ENCODE results near the gene VGLL3.
"Not testable (repeated sequence)": the region's sequence is repeated elsewhere in the genome, so short reads cannot be mapped to it uniquely, and the experiment has no call there.

The VGLL3 gene, protein sequence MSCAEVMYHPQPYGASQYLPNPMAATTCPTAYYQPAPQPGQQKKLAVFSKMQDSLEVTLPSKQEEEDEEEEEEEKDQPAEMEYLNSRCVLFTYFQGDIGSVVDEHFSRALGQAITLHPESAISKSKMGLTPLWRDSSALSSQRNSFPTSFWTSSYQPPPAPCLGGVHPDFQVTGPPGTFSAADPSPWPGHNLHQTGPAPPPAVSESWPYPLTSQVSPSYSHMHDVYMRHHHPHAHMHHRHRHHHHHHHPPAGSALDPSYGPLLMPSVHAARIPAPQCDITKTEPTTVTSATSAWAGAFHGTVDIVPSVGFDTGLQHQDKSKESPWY

DNA sequence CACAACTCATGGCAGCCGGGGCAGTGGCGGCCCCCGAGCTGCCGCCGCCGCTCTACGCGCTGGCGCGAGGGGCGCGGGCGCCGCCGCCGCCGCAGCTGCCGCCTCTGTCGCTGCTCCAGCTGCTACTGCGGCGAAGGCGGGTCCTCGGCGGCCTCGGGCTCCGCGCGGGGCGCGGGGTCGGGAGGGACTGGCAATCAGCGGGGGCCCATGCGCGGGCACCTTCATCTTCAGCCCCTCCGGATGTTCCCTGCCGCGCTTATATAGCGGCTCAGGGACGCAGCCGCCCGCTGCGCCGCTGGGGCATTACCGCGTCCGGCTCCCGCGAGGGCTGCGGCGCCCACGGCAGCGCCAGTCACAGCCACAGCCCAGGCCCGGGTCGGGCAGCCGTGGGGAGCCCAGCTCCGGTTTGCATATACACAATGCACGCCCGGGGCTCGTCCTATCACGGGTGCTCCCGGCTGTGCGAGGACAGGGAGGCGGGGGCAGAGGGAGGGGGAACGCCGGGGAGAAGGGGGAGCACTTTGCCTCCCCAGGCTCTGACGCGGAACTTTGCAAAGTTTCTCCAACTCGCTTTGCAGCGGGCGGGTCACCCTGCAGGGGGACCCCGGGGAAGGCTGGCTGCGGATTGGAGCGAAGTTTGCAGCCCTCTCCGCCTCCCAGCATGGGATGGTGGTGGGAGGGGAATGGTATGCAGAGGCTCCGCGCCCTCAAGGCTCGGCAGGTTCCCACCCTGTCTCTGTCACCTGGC, at the start of gene VGLL3:
VGLL3 (minus strand) TSS at position 416 of the 748 bp plus-strand sequence; CDS start at position 10, 406 bp downstream.
- DNase-seq, result no peak

DNA sequence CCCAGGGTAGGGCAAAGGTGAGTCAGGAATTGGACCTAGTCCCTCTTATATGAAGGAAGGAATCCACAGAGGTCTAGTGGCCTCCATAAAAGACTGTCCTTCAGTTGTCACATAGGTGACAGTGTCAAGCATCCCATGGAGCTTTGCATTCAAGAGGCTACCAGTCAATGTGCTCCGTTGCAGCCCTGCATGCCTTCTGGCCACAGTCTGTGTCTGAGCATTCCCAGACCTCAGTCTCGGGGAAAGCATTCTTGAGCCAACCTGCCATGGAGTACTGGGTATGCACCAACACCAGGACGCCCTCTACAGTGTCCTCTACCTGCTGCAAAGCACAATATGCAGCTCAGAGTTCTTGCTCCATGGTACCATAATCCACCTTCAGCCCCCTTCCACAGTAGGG, 46.7 kb upstream of the VGLL3 start:
- DNase-seq, result no peak

DNA sequence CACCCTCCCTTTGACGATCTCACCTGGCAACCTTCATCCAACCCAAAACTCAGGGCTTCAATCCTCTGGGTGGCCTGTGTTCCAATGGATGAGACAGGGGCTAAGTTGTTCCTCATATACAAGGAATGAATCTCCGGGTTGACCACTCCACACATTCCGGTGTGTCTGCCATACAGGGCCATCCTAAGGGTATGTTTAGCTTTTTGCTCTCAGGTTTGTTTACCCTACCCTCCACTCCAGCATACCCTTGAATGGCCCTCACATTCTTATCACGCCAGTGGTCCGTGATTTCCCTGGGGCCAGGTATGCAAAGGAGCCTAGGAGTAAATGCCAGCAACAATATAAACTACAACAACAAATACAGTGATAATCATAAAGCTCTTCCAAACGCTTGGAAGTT, 45.7 kb upstream of the VGLL3 start:
- no peak for DNase-seq

DNA sequence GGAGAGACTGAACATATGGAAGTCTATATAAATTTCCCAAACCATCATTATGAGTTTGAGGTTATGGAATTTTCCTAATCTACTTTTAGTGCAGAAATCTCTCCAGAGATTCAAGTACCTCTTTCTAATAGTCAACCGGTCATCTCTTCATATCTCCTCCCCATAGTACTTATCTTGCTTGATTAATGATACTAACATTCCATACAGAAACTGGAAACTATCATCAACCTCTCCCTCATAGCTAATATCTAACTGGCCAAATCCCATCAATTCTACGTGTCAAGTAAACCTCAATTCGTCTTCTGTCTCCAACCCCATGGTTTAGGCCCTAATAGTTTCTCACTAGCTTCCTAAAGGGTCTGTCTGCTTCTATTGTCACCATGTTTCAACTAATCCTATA, 44.4 kb upstream of the VGLL3 start:
- no peak for DNase-seq

DNA sequence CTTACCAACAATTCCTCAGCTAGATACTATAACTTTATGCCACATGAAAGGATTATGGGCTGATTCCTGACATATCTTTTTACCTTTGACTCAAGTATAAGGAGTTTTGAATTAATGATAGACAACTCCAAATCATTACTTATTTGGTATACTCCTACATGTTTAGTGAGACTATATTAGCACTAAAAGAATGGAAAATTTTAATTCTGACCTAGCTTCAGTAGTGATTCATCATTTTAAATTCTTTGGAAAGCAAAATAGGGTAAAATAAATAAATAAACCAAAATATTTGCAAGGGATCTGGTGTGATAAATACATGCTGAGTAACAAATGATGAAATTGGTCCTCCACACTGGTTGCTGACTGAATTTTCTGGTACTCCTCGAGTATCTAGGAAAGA, 42.3 kb upstream of the VGLL3 start:
- no peak for DNase-seq

DNA sequence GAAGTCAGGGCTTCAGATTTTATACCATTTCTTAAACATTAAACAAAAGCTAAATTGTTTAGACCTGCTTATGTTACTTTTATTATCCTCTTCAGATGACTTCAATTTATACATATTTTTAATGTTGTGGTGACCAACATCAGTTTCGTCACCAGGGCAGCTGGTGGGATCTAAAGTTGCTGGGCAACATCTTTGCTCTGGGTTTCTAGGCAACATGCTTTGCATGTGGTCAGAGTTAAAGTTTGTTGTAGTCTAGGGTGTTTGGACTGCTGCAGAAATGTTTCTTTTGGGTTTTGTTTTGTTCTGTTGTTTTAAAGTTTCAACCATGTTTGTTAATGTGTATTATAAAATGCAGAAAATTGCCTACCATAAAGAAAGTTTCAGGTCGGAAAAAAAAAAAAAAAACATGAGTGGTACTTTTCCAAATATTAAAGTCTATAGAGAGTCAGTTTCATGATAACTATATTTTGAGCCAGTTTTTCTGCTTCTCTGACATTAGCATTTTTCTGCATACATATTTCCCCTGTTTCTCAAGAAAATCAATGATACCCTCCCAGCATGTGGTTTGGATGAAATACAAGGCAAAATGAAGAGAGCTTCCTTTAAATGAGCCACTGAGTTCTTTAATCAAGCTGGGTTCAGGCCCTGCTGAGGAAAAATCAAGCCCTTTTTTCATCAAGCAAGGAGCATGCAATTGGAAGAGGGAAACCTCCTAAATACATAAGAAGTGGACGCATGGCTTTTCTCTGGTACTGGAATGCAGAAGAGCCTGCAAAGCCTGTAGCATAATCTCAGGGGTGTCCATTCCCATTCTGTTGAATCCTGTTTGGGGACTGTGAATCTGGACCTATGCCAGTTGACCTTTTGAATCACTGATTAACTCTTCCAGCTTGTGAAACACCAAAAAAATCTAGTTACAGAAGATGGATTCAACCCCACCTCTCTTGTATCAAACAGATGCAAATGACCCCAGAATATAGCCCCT, 35.0 kb upstream of the VGLL3 start:
- no peak for DNase-seq

DNA sequence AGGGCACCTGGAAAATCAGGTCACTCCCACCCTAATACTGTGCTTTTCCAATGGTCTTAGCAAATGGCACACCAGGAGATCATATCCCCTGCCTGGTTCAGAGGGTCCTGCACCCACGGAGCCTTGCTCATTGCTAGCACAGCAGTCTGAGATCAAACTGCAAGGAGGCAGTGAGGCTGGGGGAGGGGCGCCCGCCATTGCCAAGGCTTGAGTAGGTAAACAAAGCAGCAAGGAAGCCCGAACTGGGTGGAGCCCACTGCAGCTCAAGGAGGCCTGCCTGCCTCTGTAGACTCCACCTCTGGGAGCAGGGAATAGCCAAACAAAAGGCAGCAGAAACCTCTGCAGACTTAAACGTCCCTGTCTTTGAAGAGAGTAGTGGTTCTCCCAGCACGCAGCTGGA, 26.4 kb upstream of the VGLL3 start:
- DNase-seq, result not testable (repeated sequence)

DNA sequence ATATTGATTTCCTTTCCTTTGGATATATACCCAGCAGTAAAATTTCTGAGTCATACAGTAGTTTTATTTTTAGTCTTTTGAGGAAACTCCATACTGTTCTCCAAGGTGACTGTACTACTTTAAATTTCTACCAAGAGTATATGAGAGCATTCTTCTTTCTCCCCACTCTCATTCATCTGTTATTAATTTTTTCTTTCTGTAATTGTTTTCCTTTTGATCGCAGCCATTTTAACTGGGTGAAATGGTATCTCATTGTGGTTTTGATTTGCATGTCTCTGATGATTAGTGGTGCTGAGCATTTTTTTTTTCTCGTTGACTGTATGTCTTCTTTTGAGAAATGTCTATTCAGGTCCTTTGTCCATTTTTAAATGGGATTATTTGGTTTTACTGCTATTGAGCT, 18.3 kb upstream of the VGLL3 start:
- no peak for DNase-seq

DNA sequence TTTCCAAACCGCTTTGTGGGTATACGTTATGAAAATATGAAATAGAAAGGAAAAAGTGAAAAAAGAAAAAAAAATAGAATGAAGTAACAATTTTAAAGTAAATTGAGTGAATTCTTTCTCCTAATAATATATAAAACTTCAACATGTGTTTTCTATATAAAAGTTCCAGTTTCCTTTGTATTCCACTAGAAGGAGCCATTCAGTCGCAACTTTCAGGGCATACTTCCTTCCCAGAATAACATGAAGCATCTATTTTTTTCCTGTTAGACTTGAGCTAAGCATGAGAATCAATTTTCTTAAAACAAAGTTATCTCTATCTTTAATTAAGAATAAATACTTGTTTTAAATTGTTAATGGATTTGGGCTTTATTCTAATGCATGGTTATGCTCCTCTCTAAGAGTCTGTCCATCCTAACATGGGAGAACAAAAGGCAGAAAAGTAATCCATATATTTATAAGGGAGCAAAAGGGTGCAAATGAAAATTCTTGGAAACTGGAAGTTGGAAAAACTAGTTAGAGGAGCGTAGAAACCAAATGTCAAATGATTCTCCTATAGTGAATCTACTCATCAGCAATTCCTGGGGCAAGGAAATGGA, 16.0 kb upstream of the VGLL3 start:
- DNase-seq, result no peak

DNA sequence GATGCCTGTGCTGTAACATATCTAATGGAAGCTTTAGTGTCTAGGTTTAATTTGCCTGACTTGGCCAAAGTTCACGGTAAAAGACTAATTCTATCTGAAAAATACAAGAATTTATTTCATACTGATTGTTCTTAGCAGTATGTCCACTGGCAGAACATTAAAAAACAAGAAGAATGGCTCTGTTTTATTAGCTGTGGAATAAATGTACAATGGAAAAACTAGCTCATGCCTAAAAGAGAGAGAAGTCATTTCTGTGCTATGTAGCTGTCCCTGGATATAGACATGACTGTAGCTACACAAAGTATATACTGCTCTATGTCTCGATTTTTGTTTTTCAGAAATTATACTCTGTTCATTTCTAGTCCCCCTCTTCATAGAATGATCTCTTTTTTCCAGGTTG, 13.9 kb upstream of the VGLL3 start:
- DNase-seq, result no peak

DNA sequence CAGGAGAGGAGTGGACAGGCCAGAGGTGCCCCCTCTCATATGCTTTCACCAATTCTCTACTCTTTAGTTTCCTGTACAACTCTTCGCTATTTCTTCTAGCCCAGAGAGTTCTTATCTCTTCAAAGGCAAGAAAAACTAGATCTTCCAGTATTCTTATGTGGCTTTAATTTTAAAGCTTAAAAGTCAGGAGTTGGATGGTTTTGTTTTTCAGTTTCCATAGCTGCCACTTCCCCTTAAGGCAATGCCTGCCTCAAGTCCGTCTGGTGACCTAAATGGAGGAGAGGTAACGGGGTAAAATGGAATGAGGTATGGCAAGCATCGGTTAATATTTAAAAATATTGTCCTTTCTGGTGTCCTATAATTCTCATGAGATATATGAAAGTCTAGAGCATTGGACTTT, 11.4 kb upstream of the VGLL3 start:
- DNase-seq, result no peak

DNA sequence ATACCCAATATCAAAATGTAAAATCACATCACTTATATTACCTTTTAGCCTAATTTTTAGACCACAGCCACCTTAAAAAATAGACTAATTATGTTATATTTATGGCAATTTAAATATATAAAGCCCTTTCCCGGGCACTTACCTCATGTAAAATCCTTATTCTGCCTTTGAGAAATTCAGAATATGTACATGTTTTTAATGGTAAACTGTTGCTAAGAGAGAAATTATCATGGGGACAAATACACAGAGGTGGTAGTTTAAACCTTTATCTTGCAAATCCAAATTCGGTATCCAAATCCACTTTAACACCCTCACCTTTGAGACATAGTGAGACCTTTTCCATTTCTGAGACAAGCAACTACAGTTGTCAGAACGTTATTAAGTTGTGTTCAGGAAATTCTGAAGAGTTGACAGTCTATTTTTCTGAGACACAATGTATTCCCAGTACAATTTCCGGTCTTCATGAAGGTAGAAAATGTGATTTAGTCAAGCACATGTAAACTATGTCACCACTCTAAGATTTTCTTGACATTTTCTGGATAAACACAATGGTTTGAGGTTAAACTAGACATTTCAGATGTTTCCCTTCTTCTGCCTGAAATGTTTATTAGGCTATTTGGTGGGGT, 10.6 kb upstream of the VGLL3 start:
- DNase-seq, result no peak

DNA sequence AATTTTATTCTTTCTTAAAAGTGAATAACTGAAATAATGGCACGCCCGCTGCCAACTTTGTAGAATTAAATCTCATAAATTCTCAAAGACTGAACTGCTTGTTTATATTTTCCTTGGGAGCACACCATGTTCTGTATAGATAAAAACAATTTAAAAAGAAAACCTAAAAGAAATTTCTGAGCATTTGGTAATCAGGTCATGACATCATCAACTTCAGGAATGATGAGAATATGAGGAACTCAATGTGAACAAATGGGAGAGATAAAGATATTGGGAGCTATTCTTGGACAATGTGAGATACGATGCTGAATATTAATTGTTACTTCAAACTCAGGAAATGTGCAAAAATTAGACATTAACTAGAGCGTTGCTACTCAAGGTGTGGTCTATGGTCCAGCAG, 10.0 kb upstream of the VGLL3 start:
- DNase-seq, result no peak

DNA sequence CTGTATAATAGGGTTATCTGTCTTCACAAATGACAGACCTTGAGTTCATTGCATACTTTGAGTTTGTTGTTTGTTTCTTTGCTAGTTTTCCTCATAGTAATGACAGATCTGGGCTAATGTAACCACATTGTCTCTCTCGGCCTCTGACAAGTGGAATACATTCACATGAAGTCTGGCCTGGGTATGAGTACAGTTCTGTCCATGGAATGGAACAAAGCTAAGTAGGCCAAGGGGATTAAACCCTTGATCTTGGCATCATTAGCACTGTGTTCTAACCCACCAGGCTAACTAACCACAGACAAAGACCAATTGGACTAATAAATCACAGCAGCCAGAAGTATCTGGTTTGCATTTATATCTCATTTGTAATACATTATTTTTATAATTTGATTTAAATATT, 7.6 kb upstream of the VGLL3 start:
- no peak for DNase-seq

DNA sequence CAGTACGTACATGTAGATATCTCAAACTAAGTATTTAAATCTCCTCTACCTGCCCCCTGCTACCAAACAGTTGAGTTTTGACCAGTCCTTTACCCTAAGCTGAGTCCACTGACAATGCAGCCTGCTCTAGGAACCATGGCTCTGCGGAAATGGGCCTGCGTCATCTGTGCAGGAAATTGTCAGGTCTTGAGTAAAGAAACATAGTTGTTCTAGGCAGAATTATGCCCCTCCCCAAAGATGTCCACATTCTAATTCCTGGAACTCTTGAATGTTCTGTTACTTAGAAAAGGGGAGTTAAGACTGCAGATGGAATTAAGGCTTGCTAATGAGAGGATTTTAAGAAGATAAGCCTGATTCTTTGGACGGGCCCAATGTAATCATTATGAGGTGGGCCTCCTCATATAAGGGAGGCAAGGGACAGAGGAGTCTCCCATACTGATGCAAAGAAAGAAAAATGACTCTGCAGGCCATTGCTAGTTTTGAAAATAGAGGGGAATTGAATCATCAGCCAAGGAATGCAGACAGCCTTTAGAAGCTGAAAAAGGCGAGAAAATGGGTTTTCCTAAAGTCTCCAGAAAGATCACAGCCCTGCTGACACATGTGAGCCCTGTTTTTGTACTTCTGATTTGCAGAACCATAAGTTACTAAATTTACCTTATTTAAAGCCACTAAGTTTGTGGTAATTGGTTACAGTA, 5.5 kb upstream of the VGLL3 start:
- no peak for DNase-seq

DNA sequence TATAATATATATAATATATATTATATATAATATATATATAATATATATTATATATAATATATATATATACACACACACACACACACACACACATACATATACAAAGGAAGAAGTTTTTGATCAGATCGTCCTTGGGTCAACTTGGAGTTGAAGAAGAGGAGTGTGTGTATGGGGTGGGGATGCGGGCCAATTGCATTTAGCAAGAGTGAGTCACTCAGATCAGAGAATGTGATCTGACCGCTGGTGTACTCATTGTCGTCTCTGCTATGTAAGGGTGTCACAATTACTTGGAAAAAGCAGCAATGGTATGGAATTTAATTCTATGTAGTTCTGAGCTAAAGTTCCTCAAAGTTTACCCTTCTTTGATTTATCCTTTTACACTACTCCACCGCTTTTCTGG, 4.6 kb upstream of the VGLL3 start:
- no peak for DNase-seq

DNA sequence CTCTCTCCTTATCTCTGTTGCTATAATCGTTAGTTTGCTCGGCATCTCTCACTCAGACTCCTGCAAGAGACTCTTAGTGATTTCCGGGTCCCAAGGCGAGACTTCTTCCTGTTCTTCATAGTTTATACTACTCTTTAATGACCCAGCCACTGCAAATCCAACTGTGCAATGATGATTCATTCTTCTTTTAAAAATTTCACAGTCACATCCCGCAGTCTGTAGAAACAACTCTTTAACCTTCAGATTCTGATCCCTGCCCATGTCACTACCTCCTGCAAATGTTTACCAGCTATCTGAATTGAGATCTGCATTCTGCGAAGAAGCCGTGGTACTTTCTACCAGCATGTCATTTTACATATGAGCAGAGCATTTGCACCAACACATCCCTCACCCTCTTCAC, 2.8 kb upstream of the VGLL3 start:
- DNase-seq, result no peak

DNA sequence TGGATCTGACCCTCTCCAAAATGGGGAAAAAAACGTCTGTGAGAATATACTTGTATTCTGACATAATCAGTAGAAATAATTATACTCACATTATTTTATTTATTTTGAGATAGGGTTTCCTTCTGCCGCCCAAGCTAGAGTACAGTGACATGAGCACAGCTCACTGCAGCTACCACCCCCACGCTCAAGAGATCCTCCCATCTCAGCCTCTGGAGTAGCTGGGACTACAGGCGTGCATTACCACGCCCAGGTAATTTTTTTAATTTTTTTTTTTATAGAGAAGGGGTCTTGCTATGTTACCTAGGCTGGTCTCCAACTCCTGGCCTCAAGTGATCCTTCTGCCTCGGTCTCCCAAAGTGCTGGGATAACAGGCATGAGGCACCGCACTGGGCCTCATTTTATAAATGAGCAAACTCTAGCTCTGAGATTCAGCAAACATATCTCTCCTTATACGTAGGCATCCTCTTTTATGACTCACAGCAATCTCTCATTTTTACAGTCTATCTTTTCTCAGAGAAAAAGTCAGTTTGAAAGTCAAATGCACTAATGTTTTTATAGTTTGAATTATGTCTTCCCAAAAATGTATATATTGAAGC, 989 bp upstream of the VGLL3 start:
- DNase-seq, result no peak

DNA sequence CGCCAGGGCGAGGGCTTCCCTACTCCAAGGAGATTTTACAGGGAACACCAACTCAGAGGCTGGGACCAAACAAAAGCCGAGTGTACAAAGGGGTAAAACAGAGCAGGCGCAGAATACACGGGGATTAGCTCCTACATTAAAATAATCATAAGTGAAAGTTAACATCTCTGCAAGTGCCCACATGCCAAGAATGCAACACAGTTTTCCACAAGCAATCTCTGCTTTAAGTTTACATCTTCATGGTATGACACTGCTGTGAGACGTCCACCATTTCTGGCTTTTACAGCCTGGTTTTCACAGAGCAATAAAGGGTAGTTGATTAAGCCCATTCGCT, 500 bp upstream of the VGLL3 start:
- no peak for DNase-seq

DNA sequence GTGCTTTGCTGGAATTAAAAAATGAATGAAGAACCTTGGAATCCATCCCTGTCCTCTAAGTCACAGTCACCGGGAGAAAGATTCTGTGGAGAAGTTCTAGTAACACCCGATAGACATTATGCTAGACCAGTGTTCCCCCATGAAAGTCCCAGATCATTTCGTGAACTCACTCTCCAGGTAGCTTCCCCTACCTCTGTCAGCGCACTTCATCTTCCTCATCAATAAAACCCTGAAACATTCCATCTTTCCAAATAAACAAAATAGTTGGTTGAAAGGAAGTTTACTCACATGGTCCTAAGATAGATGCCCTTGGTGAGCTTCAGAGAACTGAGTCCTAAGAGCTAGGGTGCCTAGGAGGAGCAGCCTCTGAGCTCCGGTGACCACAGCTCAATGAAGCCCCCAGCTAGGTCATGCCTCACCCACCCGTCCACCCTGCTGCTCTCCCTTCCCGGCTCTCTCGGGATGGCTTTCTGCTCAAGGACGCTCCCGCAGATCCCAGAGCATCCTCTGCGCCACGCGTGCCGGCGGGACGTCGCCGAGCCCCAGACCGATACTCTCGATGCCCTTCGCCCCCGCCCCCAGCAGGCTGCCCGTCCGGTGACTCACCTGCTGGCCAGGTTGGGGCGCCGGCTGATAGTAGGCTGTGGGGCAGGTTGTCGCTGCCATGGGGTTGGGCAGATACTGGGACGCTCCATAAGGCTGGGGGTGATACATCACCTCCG, 776 bp downstream of the VGLL3 start:
- no peak for DNase-seq

DNA sequence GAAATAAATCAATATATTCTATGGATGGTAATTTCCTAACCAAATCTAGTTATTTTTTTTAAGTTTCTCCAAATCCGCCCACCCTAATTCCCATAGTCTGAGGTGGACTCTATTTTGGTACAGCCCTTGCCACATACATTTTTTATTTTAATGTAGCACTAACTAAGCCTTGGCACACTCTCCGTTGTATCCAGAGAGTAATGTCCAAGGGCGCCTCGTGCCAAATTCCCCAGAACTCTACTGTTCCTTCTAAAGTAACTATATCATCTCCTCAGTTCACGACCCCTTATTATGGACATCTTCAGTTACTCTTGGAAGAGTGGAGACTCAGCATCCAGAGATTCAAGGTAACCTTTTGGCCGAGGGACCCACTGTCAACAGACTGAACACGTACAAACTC, 1.3 kb downstream of the VGLL3 start:
- no peak for DNase-seq
